Measurements from ENCODE around the gene CHN2. TPM values are rescaled to one million over a fixed set of nuclear protein-coding genes. Genes with fewer than 3 reads are reported as not detected.
A peak's percentile ranks its signal among the peaks of the same experiment; 100 is the strongest.

The CHN2 gene
- total and polyA plus RNA-seq, 2 donors (not counting 1 experiment from before 2014, with no cell fraction given) = 0.86 to 1.4 TPM

DNA sequence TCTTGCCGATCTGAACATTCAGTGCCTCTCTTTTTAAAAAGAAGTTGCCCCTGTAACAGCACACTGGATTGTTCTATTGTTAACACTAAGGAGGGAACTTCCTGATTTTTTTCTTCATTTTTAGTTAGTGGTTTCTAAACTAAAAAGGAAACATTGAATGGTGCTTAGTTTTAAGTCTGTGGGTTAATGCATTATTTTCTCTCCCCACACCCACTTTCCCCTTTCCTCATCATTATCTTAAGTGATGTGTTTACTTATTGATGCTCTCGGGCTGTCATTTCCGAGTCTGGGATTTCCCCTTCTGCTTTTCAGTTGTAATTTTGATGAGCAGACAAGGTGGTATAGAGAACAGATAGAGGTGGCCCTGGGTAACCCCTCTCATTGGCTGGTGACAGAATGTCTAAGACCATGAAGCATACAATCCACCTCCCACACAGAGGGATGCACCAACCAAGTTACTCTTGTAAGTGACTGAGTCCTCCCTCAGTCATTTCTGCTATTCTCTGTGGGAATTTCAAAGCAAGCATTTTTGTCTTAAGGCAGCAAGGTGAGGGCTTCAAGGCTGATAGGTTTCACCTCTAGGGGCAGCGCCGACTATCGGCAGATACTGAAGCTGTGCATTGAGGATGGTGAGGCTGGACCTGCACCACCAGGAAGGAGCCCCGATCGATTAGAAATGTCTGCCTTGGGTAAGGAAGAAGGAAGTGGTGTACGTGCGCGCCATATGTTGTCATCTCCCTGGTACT is 49.5 kb downstream of the CHN2 start:
- Histone ChIP-seq H3K9ac (ENCODE audit: low read length) (no peak overlapping the region), H3K27me3 (replicated peaks in 1 of 4; ENCODE audit: control extremely low read depth in 1 of 4, control insufficient read depth in 3 of 4, insufficient read depth in 4 of 4, low read length in 3 of 4) (no peaks in the 10 kb centered on the region), H3K4me2 (replicated peaks; ENCODE audit: low read depth, low read length, poor library complexity, severe bottlenecking) (peak overlapping the region; percentile 1), H3K4me1 (ENCODE audit: control insufficient read depth in 2 of 2, insufficient read depth in 2 of 2, low read length in 2 of 2) (peaks cover 14 to 22% of the 10 kb centered on the region in 2 donors), H3K27ac (ENCODE audit: low read length in 2 of 2) (no peak overlapping the region), H3K36me3 (replicated peaks in 1 of 2; ENCODE audit: control extremely low read depth in 1 of 2, control insufficient read depth in 1 of 2, extremely low read depth in 1 of 2, insufficient read depth in 2 of 2, low read length in 1 of 2) (no peaks in the 10 kb centered on the region), H3K9me3 (ENCODE audit: control extremely low read depth in 1 of 3, control insufficient read depth in 2 of 3, insufficient read depth in 1 of 3, low read length in 2 of 3) (no peaks in the 10 kb centered on the region), H3K4me3 (ENCODE audit: control extremely low read depth in 1 of 5, extremely low read depth in 1 of 5, insufficient read depth in 1 of 5, low read depth in 2 of 5, low read length in 4 of 5) (no peak overlapping the region), H3K79me2 (ENCODE audit: control insufficient read depth, insufficient read depth, low read length) (no peaks in the 10 kb centered on the region), H2AFZ (ENCODE audit: insufficient read depth, low read depth, low read length, poor library complexity, severe bottlenecking) (peak overlapping the region; percentile 28), H4K20me1 (ENCODE audit: control insufficient read depth, insufficient read depth, low read length, poor library complexity, severe bottlenecking) (no peaks in the 10 kb centered on the region)
- CTCF ChIA-PET = interaction anchor here (1.1 kb wide), 1 partner anchor 164 kb away, joined by 3 read pairs; no protein-coding TSS in a partner anchor
- TF ChIP-seq EZH2 (IDR thresholded peaks at IDR 0.05; ENCODE audit: borderline replicate concordance, insufficient read depth, low read depth, low read length, poor library complexity, severe bottlenecking) = no peak
- peak; percentile 15 for TF ChIP-seq CTCF (IDR thresholded peaks at IDR 0.05)
- no peaks in the 10 kb centered on the region for H3K27me3 Mint-ChIP-seq
- peak; percentile 67 for ATAC-seq (ENCODE audit: low read depth)
- H3K27ac Mint-ChIP-seq = no peak overlapping the region
- 60% methylated on average over 5 of the region's 11 CpGs for WGBS (ENCODE audit: insufficient coverage)
- peak; percentile 50 for DNase-seq
- intact Hi-C loops (cut with micrococcal nuclease) = no loop called here
- no peaks in the 10 kb centered on the region for H3K9me3 Mint-ChIP-seq (ENCODE audit: insufficient read depth)
- H3K4me3 Mint-ChIP-seq = peak overlapping the region; percentile 6
- POLR2A ChIA-PET = no interaction called here
- H3K4me1 Mint-ChIP-seq = peaks cover 24% of the 10 kb centered on the region

DNA sequence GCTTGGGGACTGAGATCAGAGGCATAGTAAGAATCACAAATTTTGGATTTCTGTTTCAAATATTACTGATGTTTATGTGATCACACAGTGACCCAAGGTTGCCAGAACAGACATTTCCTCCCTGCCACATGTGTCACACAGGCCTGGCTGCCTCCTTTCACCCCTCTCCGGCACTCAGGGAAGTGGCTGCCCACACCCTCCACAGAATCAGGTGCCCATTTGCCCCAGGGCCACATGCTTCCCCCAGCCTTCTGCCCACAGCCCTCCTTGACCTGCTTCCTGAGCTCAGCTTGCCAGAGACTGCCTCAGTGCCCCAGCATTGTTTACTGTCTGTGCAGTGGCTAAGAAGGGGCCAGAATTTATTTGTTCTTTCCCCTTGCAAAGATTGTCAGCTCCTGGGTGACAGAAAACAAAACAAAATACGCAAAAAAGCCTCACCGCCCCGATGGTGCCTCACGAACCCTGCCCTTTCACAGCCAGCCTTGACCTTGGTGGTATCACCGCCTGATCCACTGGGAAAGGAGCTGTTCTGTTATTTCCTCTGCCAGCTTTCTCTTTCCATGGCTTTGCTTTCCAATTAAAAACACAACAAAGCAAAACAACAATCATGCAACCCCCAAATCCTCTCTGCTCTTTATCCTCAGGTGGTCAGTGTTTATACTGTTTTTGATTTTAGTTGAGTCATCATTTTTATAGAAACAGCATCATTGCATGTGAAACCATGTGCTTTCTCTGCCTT is 52.8 kb downstream of the CHN2 start:
- Mint-ChIP-seq H3K9me3 (ENCODE audit: insufficient read depth) (no peaks in the 10 kb centered on the region), H3K27me3 (no peaks in the 10 kb centered on the region), H3K4me1 (peaks cover 23% of the 10 kb centered on the region), H3K4me3 (no peak overlapping the region), H3K27ac (no peak overlapping the region)
- Histone ChIP-seq H3K9ac (ENCODE audit: low read length) (no peak overlapping the region), H3K79me2 (ENCODE audit: control insufficient read depth, insufficient read depth, low read length) (no peaks in the 10 kb centered on the region), H2AFZ (ENCODE audit: insufficient read depth, low read depth, low read length, poor library complexity, severe bottlenecking) (no peak overlapping the region), H3K4me3 (ENCODE audit: control extremely low read depth in 1 of 5, extremely low read depth in 1 of 5, insufficient read depth in 1 of 5, low read depth in 2 of 5, low read length in 4 of 5) (no peak overlapping the region), H3K36me3 (replicated peaks in 1 of 2; ENCODE audit: control extremely low read depth in 1 of 2, control insufficient read depth in 1 of 2, extremely low read depth in 1 of 2, insufficient read depth in 2 of 2, low read length in 1 of 2) (no peaks in the 10 kb centered on the region), H3K4me1 (ENCODE audit: control insufficient read depth in 2 of 2, insufficient read depth in 2 of 2, low read length in 2 of 2) (peaks cover 14 to 23% of the 10 kb centered on the region in 2 donors), H4K20me1 (ENCODE audit: control insufficient read depth, insufficient read depth, low read length, poor library complexity, severe bottlenecking) (no peaks in the 10 kb centered on the region), H3K4me2 (replicated peaks; ENCODE audit: low read depth, low read length, poor library complexity, severe bottlenecking) (no peak overlapping the region), H3K27me3 (replicated peaks in 1 of 4; ENCODE audit: control extremely low read depth in 1 of 4, control insufficient read depth in 3 of 4, insufficient read depth in 4 of 4, low read length in 3 of 4) (no peaks in the 10 kb centered on the region), H3K9me3 (ENCODE audit: control extremely low read depth in 1 of 3, control insufficient read depth in 2 of 3, insufficient read depth in 1 of 3, low read length in 2 of 3) (no peaks in the 10 kb centered on the region), H3K27ac (ENCODE audit: low read length in 2 of 2) (no peak overlapping the region)
- ChIA-PET POLR2A (no interaction called here), CTCF (no interaction called here)
- TF ChIP-seq CTCF (IDR thresholded peaks at IDR 0.05) (no peak), EZH2 (IDR thresholded peaks at IDR 0.05; ENCODE audit: borderline replicate concordance, insufficient read depth, low read depth, low read length, poor library complexity, severe bottlenecking) (no peak)
- intact Hi-C loops (cut with micrococcal nuclease) = no loop called here
- no peak for DNase-seq
- no peak for ATAC-seq (ENCODE audit: low read depth)
- WGBS (ENCODE audit: insufficient coverage) = 80% methylated on average over 6 of the region's 6 CpGs

All from B cell (primary cell).